Frontal cortex (tissue), 4 donors: ENCODE measurements around the gene PIK3R3. TPM values are rescaled to one million over a fixed set of nuclear protein-coding genes. Genes with fewer than 3 reads are reported as not detected.

ENCODE experiments used
- DNase-seq, 2 donors: peaks; one replicate each; pipeline ENCODE4 v3.0.0; 2012; ENCODE audit warnings: low spot score in 2 of 2
- FAIRE-seq: peaks from 2 replicates; lab custom pipeline; 2012; peaks lifted over from hg19 to GRCh38; lab: Jason Lieb, UNC
- small RNA-seq: library from RNA; depleted of rRNA; stranded (forward); fragments of <200 nt; gene quantifications from one replicate; pipeline ENCODE3, GENCODE V24; 2014
- total RNA-seq: library from RNA; depleted of rRNA; stranded (reverse); fragments of >200 nt; gene quantifications from one replicate; pipeline ENCODE4 v1.2.3, GENCODE V29; 2014
- donor health status: control.
- donor health status: control.
- donor health status: control.

Gene PIK3R3
- total RNA-seq, 1 donor from 2014 or later = 33.4 TPM

GRCh38 chr1:46003315-46003714 lies 129.1 kb downstream of the PIK3R3 start:
- DNase-seq (no peak), FAIRE-seq (no peak)

DNA sequence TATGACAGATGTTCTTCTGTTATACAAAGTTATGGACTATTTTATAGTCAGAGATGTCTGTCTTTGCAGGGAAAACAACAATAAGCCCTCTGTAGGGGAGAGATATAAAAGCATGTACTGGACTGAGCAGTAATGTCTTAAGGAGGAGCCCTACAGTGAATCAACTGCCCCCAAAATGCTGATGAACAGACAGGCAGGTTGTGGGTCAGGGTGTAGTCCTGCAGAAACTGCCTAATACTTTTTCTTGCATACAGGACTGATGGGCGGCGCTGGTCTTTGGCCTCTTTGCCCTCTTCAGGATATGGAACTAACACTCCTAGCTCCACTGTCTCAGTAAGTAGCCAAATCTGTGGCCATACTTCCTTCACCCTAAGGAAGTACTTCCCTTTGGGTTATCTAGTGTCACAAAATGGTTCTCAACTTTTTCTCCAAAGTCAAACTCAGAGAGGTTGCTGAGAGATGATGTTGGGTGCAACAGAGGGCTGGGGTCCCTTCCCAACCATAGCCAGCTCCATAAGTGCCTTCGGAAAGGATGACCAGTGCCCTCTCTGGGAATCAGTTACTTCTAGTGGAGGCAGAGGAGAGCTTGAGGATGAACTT lies 129.8 kb downstream of the PIK3R3 start:
- DNase-seq (no peak), FAIRE-seq (no peak)

DNA sequence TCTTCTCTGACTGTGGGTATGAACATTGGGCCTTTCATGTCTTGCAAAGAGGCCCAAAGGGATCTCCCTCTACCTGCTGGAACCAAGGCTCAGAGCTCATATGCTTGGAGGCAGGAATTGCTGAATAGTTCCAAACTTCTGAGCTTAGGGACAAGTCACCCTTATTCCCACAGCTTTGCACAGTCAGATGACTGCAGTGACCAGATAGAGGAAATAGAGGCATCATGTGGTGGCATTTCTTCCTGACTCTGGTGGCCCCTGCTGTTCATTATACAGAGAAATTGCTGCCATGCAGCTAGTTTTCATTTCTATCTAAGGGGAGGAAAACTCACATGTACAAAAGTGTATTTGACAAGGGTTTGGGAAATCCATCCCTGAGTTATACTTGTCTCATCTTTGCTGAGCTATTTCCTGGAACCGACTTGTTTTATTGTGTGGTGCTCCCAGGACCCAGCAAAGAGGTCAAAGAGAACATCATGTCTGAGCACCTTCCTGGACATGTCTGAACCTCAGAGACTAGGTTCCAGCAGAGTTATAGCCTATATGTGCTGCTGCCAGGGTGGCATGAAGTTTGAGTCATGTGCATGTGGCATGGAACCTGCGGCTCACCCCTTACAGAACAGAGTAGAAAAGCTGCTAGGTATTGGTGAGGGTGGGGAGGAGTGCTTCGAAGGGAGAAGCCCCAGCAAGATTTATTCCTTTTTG lies 131.2 kb downstream of the PIK3R3 start:
- no peak for FAIRE-seq
- no peak for DNase-seq

GRCh38 chr1:45999507-45999906 lies 132.9 kb downstream of the PIK3R3 start:
- FAIRE-seq = no peak
- no peak for DNase-seq

- no peak for FAIRE-seq
These were observed 134.3 kb downstream of the PIK3R3 start for GRCh38 chr1:45998020-45998617.

GRCh38 chr1:45995298-45995697 lies 137.1 kb downstream of the PIK3R3 start:
- FAIRE-seq (no peak), DNase-seq (no peak)

More at GRCh38 chr1:45998020-45998617, 134.3 kb downstream of the PIK3R3 start:
- no peak for DNase-seq

GRCh38 chr1:45994423-45994822 lies 138.0 kb downstream of the PIK3R3 start:
- no peak for FAIRE-seq
- no peak for DNase-seq

Small RNAs within 50 kb of the gene (small RNA-seq; reads per million reads assigned to genes)
- not detected for gene AL358075.3
- not detected for gene AL672043.1

Other genes with a start within 250 kb of the PIK3R3 start
- gene TSPAN1, start 42.5 kb upstream of the PIK3R3 start, total RNA-seq = 0.82 TPM
- gene P3R3URF, start 43.9 kb upstream of the PIK3R3 start, total RNA-seq = not detected
- 40.4 TPM for gene POMGNT1, start 65.8 kb upstream of the PIK3R3 start, total RNA-seq
- 2.4 TPM for gene LURAP1, start 70.7 kb upstream of the PIK3R3 start, total RNA-seq
- gene RAD54L, start 115.1 kb upstream of the PIK3R3 start, total RNA-seq = 0.82 TPM
- 51.0 TPM for gene LRRC41, start 171.0 kb upstream of the PIK3R3 start, total RNA-seq
- gene UQCRH, start 171.1 kb upstream of the PIK3R3 start, total RNA-seq = 326 TPM
- 7.7 TPM for gene NSUN4, start 208.2 kb upstream of the PIK3R3 start, total RNA-seq